GM23248 (cell line): ENCODE results near the gene GAL3ST3.

Experiments used
- EZH2 ChIP-seq: fragments of 200-600 bp; sonication (generic); IDR thresholded peaks from 2 replicates; pipeline ENCODE4 v1.6.1; 2018; ENCODE audit warnings: antibody characterized with exemption, mild to moderate bottlenecking; ENCODE audit not compliant: insufficient read depth, poor library complexity, severe bottlenecking
- EZH2phosphoT487 ChIP-seq: fragments of 200-600 bp; sonication (generic); IDR thresholded peaks from 2 replicates; pipeline ENCODE4 v1.6.1; 2018; ENCODE audit warnings: antibody characterized with exemption, moderate library complexity, mild to moderate bottlenecking, low read depth; ENCODE audit not compliant: insufficient read depth

DNA sequence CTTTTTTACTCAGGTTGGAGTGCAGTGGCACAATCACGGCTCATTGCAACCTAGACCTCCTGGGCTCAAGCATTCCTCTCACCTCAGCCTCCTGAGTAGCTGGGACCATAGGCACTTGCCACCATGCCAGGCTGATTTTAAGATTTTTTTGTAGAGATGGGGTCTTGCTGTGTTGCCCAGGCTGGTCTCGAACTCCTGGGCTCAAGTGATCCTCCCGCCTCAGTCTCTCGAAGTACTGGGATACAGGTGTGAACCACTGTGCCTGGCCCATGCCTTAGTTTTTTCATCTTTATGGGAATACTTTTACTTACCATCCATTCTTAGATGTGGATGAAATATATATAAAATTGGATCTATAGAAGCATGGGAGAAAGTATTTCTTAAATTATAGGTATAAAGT lies 26.3 kb upstream of the GAL3ST3 start:
- TF ChIP-seq EZH2 (no peak), EZH2phosphoT487 (no peak)
